Gastroesophageal sphincter (tissue), 3 donors: ENCODE measurements around the gene CYTH3.

Source experiments
- EP300 ChIP-seq: sonication (generic); formaldehyde crosslinking; IDR thresholded peaks from one replicate; pipeline ENCODE4 v1.6.1; 2017; ENCODE audit warnings: antibody characterized with exemption, mild to moderate bottlenecking
- POLR2A ChIP-seq, 2 donors: fragments of 450-650 bp; IDR thresholded peaks; one replicate each; pipeline ENCODE4 v1.6.1; 2017; ENCODE audit warnings: antibody characterized with exemption in 2 of 2, mild to moderate bottlenecking in 2 of 2, moderate library complexity in 1 of 2
- POLR2AphosphoS5 ChIP-seq: sonication (generic); formaldehyde crosslinking; IDR thresholded peaks from one replicate; pipeline ENCODE4 v1.6.1; 2017; ENCODE audit warnings: antibody characterized with exemption
- TF ChIP-seq, protein P1 (sequence below), 4 experiments: fragments of 200-600 bp in 2 of 4; fragments of 450-650 bp in 2 of 4; sonication (generic) in 1 of 4; IDR thresholded peaks; one replicate each; pipeline ENCODE4 v1.5.1; 2017 to 2019; ENCODE audit warnings: antibody characterized with exemption in 4 of 4, mild to moderate bottlenecking in 2 of 4, moderate library complexity in 2 of 4

GRCh38 chr7:6256109-6256483, 16.3 kb downstream of the CYTH3 start:
- TF ChIP-seq, protein P1, sequence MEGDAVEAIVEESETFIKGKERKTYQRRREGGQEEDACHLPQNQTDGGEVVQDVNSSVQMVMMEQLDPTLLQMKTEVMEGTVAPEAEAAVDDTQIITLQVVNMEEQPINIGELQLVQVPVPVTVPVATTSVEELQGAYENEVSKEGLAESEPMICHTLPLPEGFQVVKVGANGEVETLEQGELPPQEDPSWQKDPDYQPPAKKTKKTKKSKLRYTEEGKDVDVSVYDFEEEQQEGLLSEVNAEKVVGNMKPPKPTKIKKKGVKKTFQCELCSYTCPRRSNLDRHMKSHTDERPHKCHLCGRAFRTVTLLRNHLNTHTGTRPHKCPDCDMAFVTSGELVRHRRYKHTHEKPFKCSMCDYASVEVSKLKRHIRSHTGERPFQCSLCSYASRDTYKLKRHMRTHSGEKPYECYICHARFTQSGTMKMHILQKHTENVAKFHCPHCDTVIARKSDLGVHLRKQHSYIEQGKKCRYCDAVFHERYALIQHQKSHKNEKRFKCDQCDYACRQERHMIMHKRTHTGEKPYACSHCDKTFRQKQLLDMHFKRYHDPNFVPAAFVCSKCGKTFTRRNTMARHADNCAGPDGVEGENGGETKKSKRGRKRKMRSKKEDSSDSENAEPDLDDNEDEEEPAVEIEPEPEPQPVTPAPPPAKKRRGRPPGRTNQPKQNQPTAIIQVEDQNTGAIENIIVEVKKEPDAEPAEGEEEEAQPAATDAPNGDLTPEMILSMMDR (IDR thresholded peaks at IDR 0.05): peak in 1 of 4 experiments; percentile 15
- TF ChIP-seq EP300: no peak
- no peak for TF ChIP-seq POLR2A (IDR thresholded peaks at IDR 0.05)
- no peak for TF ChIP-seq POLR2AphosphoS5
